Activated T-cell treated with anti-CD3 and anti-CD28 coated beads, Interleukin-2, amount 50 U/mL, for 1 hour (primary cell): ENCODE measurements around the gene TNS3.

Experiments used
- DNase-seq: peaks from one replicate; pipeline ENCODE4 v3.0.0-alpha.2; 2020

TNS3 gene

DNA sequence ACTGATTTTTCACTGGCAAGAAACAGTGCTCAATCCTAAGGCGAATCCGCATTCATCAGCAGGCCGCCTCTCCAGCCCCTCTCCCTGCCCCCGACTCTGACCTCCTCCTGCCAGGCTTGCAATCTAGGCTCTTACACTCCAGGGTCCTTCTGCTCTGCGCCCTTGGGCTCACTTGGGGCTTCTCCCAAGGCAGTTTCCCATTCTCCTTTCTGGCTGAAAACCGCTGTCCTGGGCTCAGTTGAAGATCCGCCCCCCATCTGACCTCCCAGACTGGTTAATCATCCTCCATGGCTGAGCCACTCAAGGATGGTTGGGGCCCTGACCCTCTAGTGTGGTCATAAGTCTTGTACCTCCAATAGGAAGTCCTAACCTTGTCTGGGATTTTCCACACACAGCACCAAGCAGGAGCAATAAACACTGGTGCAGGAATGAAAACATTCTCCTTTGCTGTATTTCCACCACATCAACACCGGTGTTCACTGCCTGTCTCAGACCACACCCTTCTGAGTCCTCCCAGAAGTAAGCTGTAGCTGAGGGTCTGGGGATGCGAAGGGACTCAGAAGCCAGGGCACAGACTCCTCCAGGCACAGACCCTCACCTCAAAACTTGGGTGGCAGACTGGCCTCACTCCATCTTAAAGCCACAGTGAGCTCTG lies 42.4 kb downstream of the TNS3 start:
- DNase-seq = no peak

DNA sequence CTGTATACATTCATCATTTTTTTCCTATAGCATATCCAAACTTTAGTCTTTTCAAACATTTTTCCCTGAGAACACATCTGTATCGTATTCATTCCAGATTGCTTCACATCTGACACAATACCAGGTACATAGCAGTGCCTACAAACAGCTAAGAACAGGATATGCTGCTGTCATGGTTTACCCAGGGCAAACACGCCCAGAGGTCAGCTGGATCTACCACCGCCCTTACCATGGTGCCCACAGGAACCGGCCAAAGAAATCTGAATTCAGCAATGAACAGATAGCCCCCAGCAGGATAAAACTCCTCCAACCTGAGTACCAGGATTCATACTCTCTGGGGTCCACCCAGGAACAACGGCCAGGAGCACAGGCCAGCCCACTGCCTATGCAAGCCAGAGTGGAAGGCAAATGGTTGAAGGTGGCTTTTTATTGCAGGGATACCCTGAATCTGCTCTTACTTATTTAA lies 43.0 kb downstream of the TNS3 start:
- no peak for DNase-seq

DNA sequence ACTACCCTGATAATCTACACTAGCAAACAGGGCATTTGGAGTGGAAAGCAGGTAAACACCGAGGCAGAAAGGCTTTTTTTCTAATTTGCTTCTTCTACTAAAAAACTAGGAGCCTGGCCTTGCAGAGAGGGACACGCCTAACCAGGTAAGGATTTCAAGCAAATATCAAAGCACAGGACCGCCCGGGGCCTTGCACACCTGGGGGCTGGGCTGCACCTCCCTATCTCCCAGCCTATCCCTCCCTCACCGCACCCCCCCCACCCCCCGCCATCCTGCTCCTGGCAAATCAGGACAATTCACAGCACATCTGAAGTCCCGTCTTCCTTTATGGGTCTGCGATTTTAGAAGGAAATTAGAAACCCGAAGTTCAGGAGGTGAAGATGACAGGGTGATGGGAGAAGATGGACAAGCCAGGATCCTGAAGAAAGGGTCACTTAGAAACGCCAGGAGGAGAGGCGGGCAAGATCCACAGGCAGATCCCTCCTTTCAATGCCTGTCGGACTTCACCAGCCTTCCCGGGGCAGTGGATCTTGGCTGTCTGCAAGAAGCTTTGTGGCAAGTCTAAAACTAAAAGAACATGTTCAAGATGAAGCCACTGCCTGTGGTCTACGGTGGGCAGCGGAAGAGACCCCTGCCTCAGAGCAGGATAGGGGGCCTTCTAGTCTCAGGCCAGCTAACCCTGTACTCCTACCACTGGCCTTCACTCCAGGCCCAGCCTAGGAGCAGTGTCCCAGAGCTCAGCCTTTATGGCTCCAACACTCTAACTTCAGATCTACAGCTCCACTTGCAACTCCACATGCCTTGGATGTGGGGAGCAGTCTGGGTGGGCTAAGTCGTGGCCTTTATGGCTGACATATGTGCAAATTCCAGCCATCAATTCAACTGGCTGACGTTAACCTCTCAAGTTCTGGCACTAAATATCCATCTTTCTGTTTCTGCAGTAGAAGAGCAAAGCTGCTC lies 43.9 kb downstream of the TNS3 start:
- DNase-seq = no peak

DNA sequence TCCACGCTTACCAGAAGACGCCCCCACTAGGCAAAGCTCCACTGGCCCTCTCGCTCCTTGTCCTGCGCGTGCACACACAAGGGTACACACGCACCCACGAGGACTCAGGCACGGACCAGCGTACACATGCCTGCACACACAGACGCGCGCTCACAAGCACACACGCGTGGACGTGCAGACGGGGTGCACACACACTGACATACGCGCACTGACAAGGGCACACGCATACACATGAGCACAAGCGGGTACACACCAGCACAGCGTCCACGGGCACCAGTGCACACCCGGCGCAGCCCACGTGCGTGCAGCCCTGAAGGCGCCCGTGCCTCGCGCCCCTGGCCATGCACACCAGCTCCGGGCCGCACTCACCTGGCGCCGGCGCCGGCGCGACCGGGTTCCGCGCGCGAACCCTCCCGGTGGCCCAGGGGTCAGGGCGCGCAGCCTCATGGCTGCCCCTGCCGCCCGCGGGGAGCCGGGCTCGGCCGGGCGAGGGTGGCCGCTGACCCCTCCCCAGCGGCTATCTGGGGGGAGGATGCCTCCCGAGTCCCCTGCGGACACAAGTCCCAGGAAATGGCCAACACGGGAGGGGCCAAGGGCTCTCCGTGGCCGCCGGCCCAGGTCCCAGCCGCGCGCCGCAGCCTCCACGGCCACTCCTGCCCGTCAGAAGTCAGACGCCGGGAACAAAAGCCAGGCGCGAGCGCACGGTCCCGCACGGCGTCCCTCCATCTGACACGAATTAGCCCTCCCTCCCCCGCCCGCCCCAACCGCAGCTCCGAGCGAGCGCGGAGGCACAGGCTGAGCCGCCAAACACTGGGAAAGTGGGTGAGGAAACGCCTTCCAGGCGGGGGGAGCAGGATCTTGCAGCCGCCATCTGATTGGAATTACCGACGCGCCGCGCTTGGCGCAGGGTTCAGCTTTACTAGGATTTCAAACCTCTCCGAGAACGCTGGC lies 45.0 kb downstream of the TNS3 start:
- no peak for DNase-seq

DNA sequence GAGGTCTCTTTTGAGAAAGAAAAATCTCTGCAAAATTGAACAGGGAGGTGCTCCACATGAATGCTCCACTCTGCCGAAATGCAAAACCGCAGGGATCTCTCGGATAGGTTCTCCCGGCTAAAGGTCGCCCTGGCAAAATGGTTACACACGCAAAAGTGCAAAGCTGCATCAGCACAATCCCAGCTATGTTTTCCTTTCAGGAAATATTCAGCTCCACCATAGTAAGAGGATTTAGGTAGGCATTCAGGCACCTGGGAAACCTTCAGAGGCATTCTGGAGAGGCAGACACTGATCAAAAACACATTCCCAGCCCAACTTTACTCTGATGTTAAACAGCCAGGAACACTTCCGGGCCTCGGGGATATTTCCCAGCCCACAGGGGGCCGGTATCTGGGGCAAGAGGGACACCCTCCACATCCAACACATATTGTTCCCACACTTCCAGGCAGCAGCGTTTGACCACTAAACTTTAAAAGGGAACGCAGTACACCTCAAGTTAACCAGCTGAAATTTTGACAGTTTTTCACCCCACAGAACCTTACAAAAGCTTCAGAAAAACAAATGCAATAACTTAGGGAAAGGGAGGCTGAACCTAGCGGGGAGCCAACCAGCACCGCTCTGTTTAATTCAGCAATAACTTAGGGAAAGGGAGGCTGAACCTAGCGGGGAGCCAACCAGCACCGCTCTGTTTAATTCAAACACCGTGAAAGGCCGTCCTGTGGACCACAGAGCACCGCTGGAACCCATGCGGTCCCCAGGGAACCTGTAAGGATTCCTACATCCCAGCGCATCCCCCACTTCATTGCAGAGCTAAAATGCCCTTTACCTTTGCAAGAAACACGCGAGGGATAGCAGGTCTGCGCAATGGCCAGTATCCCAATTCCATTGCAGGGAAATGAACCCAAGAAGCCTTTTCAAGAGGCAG lies 45.9 kb downstream of the TNS3 start:
- DNase-seq = no peak

DNA sequence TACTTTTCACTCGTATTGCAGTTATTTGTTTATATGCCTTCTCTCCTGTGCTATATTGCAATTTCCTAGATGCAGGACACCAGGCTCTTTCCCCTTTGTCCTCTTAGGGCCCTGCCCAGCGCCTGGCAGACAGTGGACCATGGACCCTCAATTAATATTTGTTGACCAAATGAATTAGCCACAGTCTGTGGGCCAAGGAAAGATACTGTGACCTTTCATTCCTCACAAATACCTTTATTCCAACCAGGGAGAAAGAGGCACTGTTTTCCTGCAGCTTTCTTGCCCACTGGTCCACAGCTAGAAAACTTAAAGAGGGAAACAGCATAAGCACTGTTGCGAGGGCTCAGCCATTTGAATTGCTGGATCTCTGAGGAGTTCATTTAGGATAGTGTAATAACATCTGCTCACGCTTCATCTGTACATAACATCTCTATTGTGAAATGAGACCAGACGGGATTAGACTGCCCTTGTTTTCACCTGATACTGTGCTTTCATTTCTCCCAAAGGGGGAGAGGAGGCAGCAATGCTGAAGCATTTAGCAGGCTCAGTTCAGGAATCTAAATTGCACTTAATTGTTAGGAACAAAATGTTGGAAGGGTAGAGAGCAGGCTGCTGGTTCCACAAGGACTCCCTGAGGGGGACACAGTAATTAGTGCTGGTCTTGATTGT lies 46.7 kb downstream of the TNS3 start:
- DNase-seq = no peak

DNA sequence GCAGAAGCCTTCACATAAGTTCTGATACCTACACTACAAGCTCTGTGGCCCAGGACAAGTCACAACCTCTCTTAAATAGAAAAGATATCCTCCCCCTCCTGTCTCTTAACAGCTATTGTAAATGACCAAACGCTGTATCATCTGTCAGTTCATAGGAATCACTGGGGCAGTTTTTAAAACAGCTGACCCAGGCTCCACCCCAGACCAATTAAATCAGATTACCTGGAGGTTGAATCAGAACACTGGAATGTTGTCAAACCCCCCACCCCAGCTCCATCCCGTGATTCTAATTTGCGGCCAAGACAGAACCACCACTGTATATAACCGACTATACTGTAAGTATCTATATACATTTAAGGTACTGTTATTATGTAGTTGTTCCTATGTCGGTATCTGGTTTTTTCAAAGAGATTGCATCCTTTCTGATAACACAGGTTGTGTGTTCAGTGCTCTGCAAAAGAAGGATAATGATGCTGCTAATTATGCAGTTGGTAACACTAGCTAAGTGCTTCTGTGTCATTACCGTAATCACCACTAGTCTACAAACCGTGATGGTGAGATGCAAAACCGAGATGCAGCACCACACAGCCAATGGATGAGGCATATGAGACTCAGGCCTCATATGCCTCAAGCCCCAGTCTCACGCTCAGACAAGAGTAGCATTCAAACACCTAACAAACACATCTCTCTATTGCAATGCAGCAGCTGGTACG lies 47.4 kb downstream of the TNS3 start:
- DNase-seq = no peak

DNA sequence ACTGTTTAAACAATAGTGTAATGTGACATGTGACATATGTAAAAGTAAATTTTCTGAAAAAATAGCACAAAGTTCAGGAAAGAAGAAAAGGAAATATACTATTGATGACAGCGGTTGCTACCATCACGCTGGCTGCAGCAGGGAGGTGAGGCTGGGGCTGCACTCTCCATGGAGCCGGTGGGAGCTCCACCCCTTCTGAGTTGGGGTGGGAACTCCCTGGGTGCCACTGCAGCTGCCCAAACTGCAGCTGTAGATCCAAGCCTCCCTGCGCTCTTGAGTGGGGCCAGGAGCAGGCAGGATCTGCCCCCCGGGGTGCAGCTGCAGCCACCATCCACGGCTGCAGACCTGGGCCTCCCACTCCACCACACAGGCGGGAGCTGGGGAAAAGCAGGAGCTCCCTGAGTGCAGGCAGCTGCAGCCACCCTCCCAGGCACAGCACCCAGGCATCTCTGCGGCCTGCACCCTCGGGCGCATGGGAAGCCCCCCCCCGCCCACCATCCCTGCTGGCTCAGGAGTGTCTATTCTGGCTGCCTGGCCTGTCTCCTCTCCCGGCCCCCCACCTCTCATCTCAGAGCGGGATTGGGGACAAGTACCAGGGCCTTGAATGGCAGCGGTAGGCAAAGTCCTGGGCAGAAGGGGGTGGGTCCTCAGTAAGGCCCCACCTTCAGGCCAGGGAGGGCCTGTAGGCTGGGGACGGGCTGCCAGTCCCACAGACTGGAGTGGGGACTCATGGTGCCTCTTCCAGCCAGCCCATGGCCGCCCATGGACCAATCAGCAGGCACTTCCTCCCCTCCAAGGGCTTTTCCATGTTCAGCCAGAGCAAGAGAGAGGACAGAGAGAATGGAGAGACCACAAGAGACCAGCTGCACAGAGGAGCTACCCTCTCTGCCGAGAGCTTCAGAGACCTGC lies 50.1 kb downstream of the TNS3 start:
- DNase-seq = no peak

DNA sequence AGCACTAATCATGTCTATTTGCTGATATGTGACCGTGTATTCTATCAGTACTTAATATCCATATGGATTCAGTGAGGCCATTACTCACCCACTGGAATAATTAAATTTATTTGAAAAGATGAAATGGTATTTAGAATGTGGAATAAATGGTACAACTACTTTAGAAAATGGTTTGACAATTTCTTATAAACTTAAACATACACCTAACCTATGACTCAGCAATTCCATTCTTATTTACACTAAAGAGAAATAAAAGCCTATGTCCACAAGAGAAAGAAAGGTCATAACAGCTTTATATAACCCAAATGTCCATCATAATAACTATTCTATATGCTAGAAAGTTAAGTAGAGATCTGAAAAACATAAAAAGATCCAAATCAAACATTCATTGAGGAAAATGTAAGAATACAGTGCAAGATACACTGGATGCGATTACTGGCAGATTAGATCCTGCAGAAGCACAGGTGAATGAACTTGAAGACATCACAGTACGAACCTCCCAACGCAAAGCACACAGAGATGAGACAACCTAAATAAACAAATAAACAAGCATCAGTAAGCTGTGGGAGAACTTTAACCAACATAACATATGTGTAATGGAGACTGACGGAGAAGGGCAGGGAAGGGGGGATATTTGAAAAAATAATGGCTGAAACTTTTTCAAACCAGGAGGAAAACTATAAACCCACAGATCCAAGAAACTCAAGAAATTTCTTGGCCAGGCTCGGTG lies 51.9 kb downstream of the TNS3 start:
- no peak for DNase-seq

DNA sequence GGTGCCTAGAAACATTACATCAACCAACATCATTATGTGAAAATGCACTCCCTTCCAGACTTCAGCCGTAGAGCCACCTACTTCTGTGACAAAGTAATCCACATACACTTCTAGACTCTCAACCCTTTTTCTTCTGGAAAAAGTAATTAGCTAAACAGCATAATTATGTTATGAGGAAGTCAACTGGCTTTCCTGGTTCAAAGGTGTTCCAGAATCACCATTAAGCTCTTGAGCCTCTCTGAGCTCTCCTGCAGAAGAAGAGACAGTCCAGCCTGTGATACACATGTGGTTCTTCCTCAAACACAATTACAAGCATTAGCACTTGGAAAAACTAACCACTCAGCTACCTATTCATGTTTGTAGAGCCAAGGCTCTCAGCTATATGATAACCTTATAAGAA lies 52.5 kb downstream of the TNS3 start:
- DNase-seq = no peak

DNA sequence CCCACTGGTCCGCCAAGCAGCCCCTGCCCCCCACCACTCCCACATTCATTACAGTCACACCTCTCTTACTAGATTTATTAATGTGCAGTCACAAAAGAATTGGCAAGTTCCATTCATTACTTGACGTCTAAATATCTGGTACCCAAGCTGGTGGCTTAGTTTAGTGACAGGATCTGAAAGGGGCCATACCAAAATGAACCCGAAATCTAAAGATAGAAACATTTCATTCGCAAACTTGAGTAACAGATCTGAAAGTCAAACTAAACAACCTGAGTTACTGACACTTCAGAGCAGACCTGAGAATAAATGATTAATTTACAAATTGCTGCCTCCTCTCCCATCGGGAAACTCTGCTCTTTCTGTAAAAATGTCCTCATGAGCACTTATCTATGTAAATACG lies 53.4 kb downstream of the TNS3 start:
- DNase-seq = no peak

DNA sequence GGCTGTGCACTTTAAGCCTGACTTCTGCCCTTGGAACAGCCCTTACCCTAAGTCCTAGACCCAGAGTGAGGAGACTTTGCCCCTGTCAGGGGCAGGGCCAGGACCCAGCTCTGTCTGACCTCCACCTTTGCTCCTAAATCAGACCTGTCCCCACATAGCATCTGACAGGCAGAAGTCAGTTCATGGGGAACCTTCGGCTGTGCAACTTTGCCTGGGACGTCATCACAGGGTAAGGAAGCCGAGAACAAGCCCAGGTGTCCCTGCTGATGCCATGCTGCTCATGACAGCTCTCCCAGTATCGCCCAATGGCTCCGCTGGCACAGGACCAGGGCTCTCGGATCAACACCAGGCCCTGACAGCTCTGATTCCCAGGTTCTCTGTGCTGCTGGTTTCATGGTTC lies 55.4 kb downstream of the TNS3 start:
- DNase-seq = no peak

DNA sequence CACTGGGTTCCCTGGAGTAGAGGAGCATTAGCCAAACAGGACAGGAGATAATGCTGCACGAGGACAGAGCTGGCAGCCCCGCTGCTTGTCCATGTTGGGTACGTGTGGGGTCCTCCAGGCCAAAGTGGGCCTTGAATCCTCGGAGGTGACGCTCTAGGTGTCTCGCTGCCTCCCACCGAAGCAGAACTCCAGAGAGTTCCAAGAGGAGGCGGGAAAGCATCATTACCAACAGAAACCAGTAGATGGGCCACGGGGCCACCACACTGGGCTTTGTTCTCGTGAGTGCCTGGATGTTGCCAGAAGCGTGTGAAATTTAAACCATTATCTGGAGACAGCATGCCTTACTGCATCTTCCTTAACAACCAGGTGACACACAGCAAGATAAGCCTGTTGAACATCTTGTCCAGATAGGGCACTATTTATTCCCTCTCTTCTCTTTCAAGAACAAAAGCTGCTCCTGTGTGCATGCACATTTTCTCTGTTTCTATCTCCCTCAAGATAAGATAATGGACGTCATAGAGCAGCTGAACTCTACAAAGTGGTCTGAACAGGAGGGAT lies 56.8 kb downstream of the TNS3 start:
- DNase-seq = no peak

DNA sequence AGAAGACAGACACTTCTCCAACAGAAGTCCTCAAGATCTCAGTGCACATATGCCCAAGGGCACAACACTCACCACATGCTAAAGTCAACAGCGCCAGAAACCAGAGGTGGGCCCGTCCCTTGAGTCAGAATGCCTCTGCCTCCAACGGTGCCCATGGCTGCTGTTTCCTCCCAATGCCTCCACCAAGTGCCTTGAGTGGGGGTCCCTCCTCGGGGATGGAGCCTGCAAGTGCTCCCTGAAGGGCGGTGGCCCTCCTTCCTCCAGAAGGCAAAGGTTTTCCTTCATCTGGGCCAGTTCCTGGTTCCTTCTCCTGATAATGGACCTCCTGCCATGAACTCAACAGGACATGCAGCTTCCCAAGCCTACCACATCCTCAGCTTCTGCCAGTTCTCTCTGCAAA lies 58.5 kb downstream of the TNS3 start:
- no peak for DNase-seq

DNA sequence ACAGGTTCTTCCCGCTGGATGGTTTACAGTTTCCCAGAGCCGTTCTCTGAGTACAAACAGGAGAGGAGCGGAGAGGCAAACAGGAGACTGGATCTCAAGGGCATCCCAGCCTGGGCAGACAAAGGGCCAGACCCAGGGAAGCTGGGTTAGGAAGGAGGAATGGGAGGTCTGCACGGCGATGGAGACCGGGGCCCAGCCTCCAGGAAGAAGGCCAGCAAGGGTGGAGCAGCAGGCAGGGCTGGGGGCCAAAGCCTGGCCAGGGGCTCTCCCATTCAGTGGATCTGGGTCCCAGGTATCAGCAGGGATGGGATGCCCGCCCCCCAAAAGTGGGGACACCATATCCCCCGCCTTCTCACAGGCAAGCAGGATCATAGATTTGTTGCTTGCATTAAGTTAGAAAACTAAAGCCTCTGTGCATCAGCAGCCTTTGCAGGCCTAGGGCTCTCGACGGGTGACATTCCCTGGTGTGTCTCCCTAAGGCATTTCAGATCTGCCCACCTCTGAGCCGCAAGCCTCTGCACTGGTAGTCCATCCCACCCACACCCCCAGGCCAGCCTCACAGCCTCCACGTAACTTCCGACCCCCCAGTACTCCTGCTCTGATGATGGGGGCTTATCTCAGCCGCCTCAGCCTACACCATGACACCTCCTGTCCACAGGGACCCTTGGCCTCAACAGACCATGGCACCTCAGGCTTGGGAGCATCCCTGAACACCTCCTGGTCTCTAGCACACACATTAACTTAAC lies 59.9 kb downstream of the TNS3 start:
- DNase-seq = no peak

DNA sequence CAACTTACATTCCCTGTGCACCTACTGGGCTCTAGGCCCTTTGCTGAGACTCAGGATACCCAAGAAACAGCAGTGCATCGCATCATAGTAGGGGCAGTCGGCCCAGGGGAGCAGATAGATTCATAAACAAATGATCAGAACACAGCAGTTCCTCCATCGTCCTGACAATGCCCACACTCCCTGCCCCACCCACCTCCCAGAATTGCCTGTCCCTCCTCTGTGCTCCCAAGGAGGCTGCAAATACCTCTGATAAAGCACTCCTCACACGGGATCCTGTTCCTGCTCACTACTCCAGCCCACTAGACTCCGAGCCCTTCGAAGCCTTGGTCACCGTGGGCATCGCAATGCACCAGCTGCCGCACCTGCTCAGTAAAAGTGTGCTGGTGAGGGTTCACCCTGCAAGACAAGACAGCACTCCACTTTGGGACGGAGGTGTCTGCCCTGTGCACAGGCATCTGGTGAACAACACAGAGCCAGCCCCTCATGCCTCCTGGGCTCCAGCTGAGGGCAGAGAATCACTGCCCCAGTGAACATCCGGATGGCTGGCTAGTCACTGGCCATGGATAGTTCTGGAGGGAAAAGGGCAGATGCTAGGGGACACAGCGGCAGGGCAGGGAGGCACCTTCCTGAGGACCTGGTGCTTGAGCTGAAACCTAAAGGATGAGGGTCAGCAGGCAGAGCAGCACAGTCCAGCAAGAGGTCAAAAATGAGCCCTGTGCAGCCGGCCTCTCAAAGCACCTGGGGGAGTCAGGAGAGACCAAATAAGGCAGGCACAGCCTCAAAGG lies 60.7 kb downstream of the TNS3 start:
- DNase-seq = no peak

DNA sequence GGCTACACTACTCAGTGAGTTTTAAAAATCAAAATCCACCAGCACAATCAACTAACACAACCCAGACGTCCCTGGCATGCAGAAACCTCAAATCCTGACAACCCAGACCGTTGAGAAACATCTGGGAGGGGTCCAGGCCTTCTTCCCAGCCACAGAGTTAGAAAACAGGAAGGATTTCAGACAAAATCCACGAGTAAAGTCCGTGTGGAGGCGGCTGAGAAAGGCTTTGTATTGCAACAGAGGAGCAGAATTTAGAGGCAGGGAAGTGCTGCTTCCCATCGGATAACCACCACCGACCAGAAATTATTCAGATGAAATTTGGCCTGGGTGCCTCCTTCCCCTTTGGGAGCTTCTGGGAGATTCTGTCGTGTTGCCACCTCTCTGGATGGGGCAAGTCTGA lies 61.5 kb downstream of the TNS3 start:
- DNase-seq = no peak
